K562 (cell line): ENCODE measurements around the gene LRRC8E. TPM values are rescaled to one million over a fixed set of nuclear protein-coding genes. Genes with fewer than 3 reads are reported as not detected.

Experiments
- CBFB ChIP-seq: sonication (generic); formaldehyde crosslinking; IDR thresholded peaks from 2 replicates; pipeline ENCODE4 v1.4.0; 2020; ENCODE audit warnings: mild to moderate bottlenecking, missing genetic modification reagents
- CHD4 ChIP-seq: fragments of 200-600 bp; sonication (generic); IDR thresholded peaks from 3 replicates; pipeline ENCODE4 v1.6.1; 2012; ENCODE audit warnings: low read depth, mild to moderate bottlenecking, mixed read lengths, low read length, inconsistent platforms; ENCODE audit not compliant: insufficient read depth, insufficient replicate concordance, poor library complexity, severe bottlenecking
- DDX20 ChIP-seq: fragments of 450-650 bp; IDR thresholded peaks from 2 replicates; pipeline ENCODE4 v1.6.1; 2016; ENCODE audit warnings: missing genetic modification characterization, low read depth, mild to moderate bottlenecking, missing compliant biosample characterization, moderate library complexity
- E2F3 ChIP-seq: fragments of 250-450 bp; sonication (Bioruptor Pico); IDR thresholded peaks from 2 replicates; pipeline ENCODE4 v1.4.0; 2020; ENCODE audit warnings: mild to moderate bottlenecking
- E2F5 ChIP-seq: sonication (generic); formaldehyde crosslinking; IDR thresholded peaks from 2 replicates; pipeline ENCODE4 v1.8.0; 2022; ENCODE audit warnings: mild to moderate bottlenecking, missing genetic modification reagents
- FIP1L1 ChIP-seq: fragments of 200-400 bp; formaldehyde crosslinking; IDR thresholded peaks from 2 replicates; pipeline ENCODE4 v1.6.1; 2018; ENCODE audit warnings: mild to moderate bottlenecking, low read depth, low read length; ENCODE audit not compliant: poor library complexity, severe bottlenecking
- MECOM ChIP-seq: fragments of 250-450 bp; sonication (Bioruptor Pico); IDR thresholded peaks from 2 replicates; pipeline ENCODE4 v1.8.0; 2022; ENCODE audit warnings: inconsistent platforms
- MIER1 ChIP-seq: fragments of 450-650 bp; IDR thresholded peaks from 2 replicates; pipeline ENCODE4 v1.6.1; 2016; ENCODE audit warnings: antibody characterized with exemption, mild to moderate bottlenecking, low read depth
- MYNN ChIP-seq, 2 experiments: sonication (generic); formaldehyde crosslinking in 1 of 2; IDR thresholded peaks; 2 replicates each; pipeline versions ENCODE4 v1.5.0 to v1.6.1; 2016 to 2020; ENCODE audit warnings: antibody characterized with exemption in 1 of 2, missing genetic modification reagents in 1 of 2
- SETDB1 ChIP-seq: IDR thresholded peaks from one replicate; pipeline ENCODE4 v1.6.1; 2012; ENCODE audit warnings: low read length, control low read depth, inconsistent platforms
- TBP ChIP-seq: optimal IDR thresholded peaks from 2 replicates; pipeline ENCODE3; 2011; ENCODE audit warnings: low read depth, low read length, improper control_type of control experiment
- TEAD1 ChIP-seq, 2 experiments: fragments of 450-650 bp in 1 of 2; sonication (generic) in 1 of 2; formaldehyde crosslinking; IDR thresholded peaks; 2 replicates each; pipeline versions ENCODE4 v1.4.0 to v1.8.0; 2020 to 2022; ENCODE audit warnings: mild to moderate bottlenecking in 2 of 2, missing genetic modification reagents in 1 of 2
- THRAP3 ChIP-seq: fragments of 450-650 bp; IDR thresholded peaks from 2 replicates; pipeline ENCODE4 v1.6.1; 2016; ENCODE audit warnings: mild to moderate bottlenecking, inconsistent platforms, borderline replicate concordance
- XRCC3 ChIP-seq: fragments of 450-650 bp; IDR thresholded peaks from 2 replicates; pipeline ENCODE4 v1.6.1; 2017; ENCODE audit warnings: mild to moderate bottlenecking, moderate library complexity
- ZNF12 ChIP-seq: sonication (generic); formaldehyde crosslinking; IDR thresholded peaks from 2 replicates; pipeline ENCODE4 v1.4.0; 2020; ENCODE audit warnings: mild to moderate bottlenecking, missing genetic modification reagents
- ZNF57 ChIP-seq: fragments of 450-650 bp; formaldehyde crosslinking; IDR thresholded peaks from 2 replicates; pipeline ENCODE4 v1.4.0; 2020; ENCODE audit warnings: mild to moderate bottlenecking, moderate library complexity
- polyA plus RNA-seq, 8 experiments: library from polyadenylated mRNA; depleted of rRNA in 4 of 8; stranded (reverse) in 5 of 8; unstranded in 3 of 8; fragments of >200 nt; fragmentation: Nextera tagmentation in 2 of 8; fragmentation: Illumina TruSeq in 1 of 8; extraction: Ambion mirVana in 2 of 8; extraction: Trizol in 1 of 8; gene quantifications; 2 replicates each; pipeline versions ENCODE4 v1.2.1 to v1.2.3, GENCODE V29; 2011 to 2014; ENCODE audit warnings: inconsistent platforms in 1 of 8, missing spikeins in 1 of 8
- total RNA-seq, 7 experiments: library from RNA; depleted of rRNA in 6 of 7; stranded (reverse); fragments of >200 nt in 6 of 7; fragmentation: Illumina TruSeq in 2 of 7; extraction: Trizol in 2 of 7; gene quantifications; 2 replicates each; pipeline versions ENCODE4 v1.2.1 to v1.2.3, GENCODE V29; 2011 to 2021; ENCODE audit warnings: low replicate concordance in 1 of 7
- TF ChIP-seq, protein P1 (sequence below), 3 experiments: fragments of 200-800 bp in 1 of 3; fragments of 250-450 bp in 1 of 3; fragments of 450-650 bp in 1 of 3; sonication (Bioruptor Pico) in 1 of 3; sonication (Bioruptor generic) in 1 of 3; formaldehyde crosslinking in 1 of 3; IDR thresholded peaks; 2 replicates each; pipeline versions ENCODE4 v1.6.1 to v1.8.0; 2016 to 2022; ENCODE audit warnings: mild to moderate bottlenecking in 2 of 3, missing genetic modification characterization in 2 of 3, missing compliant biosample characterization in 1 of 3, moderate library complexity in 1 of 3
- TF ChIP-seq, protein P2 (sequence below), 2 experiments: fragments of 450-650 bp; conservative IDR thresholded peaks; 2 replicates each; pipeline ENCODE4 v1.6.1; 2017; ENCODE audit warnings: mild to moderate bottlenecking in 2 of 2, moderate library complexity in 2 of 2
- TF ChIP-seq, protein P3 (sequence below), 2 experiments: fragments of 450-650 bp; IDR thresholded peaks; 2 replicates each; pipeline ENCODE4 v1.6.1; 2016

The LRRC8E gene
- total and polyA plus RNA-seq, 9 of the 15 experiments (the other 6 are each of a cell fraction or from before 2014, with no cell fraction given), result 0.08 to 5.7 (median 3.5) TPM; not detected in 1

- TF ChIP-seq MIER1 (no peak), MECOM (CRISPR knock-in tag) (no peak), DDX20 (tag) (no peak), FIP1L1 (no peak), THRAP3 (no peak), TEAD1 (CRISPR knock-in tag; IDR thresholded peaks at IDR 0.05) (0 out of 4 replicates have a peak, but pooled peaks of 1 of the 2 experiments have one; percentile 73), TBP (peak; percentile 52), CHD4 (no peak), ZNF12 (CRISPR knock-in tag) (peak; percentile 79; the same call in 1 of the 2 replicates), XRCC3 (no peak), CBFB (CRISPR knock-in tag) (no peak), SETDB1 (no peak), E2F5 (CRISPR knock-in tag) (peak; percentile 76), ZNF57 (no peak), MYNN (IDR thresholded peaks at IDR 0.05) (no peak), MYNN (CRISPR knock-in tag; IDR thresholded peaks at IDR 0.05) (no peak), E2F3 (CRISPR knock-in tag) (0 out of 2 replicates have a peak, but pooled peaks have one; percentile 16)
- TF ChIP-seq, protein P1, sequence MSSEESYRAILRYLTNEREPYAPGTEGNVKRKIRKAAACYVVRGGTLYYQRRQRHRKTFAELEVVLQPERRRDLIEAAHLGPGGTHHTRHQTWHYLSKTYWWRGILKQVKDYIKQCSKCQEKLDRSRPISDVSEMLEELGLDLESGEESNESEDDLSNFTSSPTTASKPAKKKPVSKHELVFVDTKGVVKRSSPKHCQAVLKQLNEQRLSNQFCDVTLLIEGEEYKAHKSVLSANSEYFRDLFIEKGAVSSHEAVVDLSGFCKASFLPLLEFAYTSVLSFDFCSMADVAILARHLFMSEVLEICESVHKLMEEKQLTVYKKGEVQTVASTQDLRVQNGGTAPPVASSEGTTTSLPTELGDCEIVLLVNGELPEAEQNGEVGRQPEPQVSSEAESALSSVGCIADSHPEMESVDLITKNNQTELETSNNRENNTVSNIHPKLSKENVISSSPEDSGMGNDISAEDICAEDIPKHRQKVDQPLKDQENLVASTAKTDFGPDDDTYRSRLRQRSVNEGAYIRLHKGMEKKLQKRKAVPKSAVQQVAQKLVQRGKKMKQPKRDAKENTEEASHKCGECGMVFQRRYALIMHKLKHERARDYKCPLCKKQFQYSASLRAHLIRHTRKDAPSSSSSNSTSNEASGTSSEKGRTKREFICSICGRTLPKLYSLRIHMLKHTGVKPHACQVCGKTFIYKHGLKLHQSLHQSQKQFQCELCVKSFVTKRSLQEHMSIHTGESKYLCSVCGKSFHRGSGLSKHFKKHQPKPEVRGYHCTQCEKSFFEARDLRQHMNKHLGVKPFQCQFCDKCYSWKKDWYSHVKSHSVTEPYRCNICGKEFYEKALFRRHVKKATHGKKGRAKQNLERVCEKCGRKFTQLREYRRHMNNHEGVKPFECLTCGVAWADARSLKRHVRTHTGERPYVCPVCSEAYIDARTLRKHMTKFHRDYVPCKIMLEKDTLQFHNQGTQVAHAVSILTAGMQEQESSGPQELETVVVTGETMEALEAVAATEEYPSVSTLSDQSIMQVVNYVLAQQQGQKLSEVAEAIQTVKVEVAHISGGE (CRISPR knock-in tag; IDR thresholded peaks at IDR 0.05), result no peak
- TF ChIP-seq, protein P2, sequence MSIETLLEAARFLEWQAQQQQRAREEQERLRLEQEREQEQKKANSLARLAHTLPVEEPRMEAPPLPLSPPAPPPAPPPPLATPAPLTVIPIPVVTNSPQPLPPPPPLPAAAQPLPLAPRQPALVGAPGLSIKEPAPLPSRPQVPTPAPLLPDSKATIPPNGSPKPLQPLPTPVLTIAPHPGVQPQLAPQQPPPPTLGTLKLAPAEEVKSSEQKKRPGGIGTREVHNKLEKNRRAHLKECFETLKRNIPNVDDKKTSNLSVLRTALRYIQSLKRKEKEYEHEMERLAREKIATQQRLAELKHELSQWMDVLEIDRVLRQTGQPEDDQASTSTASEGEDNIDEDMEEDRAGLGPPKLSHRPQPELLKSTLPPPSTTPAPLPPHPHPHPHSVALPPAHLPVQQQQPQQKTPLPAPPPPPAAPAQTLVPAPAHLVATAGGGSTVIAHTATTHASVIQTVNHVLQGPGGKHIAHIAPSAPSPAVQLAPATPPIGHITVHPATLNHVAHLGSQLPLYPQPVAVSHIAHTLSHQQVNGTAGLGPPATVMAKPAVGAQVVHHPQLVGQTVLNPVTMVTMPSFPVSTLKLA (conservative IDR thresholded peaks at IDR 0.05), result peak in 1 of 2 experiments; percentile 53; a peak in 3 of 4 replicates
- TF ChIP-seq, protein P3, sequence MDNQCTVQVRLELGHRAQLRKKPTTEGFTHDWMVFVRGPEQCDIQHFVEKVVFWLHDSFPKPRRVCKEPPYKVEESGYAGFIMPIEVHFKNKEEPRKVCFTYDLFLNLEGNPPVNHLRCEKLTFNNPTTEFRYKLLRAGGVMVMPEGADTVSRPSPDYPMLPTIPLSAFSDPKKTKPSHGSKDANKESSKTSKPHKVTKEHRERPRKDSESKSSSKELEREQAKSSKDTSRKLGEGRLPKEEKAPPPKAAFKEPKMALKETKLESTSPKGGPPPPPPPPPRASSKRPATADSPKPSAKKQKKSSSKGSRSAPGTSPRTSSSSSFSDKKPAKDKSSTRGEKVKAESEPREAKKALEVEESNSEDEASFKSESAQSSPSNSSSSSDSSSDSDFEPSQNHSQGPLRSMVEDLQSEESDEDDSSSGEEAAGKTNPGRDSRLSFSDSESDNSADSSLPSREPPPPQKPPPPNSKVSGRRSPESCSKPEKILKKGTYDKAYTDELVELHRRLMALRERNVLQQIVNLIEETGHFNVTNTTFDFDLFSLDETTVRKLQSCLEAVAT (IDR thresholded peaks at IDR 0.05), result 0 out of 4 replicates have a peak, but pooled peaks of 1 of the 2 experiments have one; percentile 26
Observed at GRCh38 chr19:7920519-7921301, 32.4 kb downstream of the LRRC8E start (continued).
